Gastroesophageal sphincter (tissue), 3 donors: Measurements from ENCODE around the gene TRPV3.

Experiments
- POLR2AphosphoS5 ChIP-seq: sonication (generic); formaldehyde crosslinking; IDR thresholded peaks from one replicate; pipeline ENCODE4 v1.6.1; 2017; ENCODE audit warnings: antibody characterized with exemption
- TF ChIP-seq, protein P1 (sequence below), 4 experiments: fragments of 200-600 bp in 2 of 4; fragments of 450-650 bp in 2 of 4; sonication (generic) in 1 of 4; IDR thresholded peaks; one replicate each; pipeline ENCODE4 v1.5.1; 2017 to 2019; ENCODE audit warnings: antibody characterized with exemption in 4 of 4, mild to moderate bottlenecking in 2 of 4, moderate library complexity in 2 of 4

DNA sequence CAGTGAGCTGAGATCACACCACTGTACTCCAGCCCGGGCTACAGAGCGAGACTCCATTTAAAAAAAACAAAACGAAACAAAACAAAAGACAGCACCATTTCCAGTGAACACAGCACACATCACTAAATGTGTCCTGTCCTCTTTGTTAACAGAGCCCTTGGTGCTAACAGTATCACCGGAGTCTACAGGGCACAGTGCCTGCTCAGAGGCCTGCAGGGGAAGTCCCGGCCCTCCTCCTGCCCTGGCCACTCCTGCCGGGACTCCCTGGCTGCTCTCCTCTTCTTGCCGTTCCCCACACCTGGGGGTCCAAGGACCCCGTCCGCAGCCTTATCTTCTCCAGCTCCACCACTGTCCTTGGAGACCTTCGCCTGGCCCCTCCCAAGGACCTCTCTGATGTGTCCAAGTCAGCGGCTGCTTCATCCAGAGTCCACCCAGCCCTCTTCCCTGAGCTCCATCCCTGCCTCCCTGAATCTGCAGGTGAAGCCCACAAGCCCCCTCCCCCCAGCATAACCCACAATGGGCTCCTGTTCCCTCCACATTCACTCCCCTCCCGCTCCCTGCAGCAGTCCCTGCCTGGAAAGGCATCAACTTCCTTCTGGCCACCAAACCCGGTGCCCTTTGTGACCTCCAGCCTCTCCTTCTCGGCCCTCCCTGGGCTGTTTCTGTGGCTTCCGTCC is 43.1 kb upstream of the TRPV3 start:
- TF ChIP-seq, protein P1, sequence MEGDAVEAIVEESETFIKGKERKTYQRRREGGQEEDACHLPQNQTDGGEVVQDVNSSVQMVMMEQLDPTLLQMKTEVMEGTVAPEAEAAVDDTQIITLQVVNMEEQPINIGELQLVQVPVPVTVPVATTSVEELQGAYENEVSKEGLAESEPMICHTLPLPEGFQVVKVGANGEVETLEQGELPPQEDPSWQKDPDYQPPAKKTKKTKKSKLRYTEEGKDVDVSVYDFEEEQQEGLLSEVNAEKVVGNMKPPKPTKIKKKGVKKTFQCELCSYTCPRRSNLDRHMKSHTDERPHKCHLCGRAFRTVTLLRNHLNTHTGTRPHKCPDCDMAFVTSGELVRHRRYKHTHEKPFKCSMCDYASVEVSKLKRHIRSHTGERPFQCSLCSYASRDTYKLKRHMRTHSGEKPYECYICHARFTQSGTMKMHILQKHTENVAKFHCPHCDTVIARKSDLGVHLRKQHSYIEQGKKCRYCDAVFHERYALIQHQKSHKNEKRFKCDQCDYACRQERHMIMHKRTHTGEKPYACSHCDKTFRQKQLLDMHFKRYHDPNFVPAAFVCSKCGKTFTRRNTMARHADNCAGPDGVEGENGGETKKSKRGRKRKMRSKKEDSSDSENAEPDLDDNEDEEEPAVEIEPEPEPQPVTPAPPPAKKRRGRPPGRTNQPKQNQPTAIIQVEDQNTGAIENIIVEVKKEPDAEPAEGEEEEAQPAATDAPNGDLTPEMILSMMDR (IDR thresholded peaks at IDR 0.05) = no peak
- TF ChIP-seq POLR2AphosphoS5 = no peak
